Adrenal gland (tissue), 12 donors: ENCODE results near the gene APLN. TPM values are rescaled to one million over a fixed set of nuclear protein-coding genes. Genes with fewer than 3 reads are reported as not detected.

Source experiments
- DNase-seq, 7 donors: peaks; one replicate each; pipeline ENCODE4 v3.0.0-alpha.2; 2019 to 2020
- H3K27ac ChIP-seq, 5 donors: fragments of 200-600 bp; sonication (generic) in 4 of 5; 1 replicate in 3 of 5; 2 replicates in 2 of 5; pipeline versions ENCODE4 v1.5.1 to v1.8.0; 2016 to 2020; ENCODE audit warnings: mild to moderate bottlenecking in 1 of 5
- H3K27me3 ChIP-seq: fragments of 200-600 bp; 2 replicates; pipeline ENCODE4 v1.8.0; 2021
- H3K36me3 ChIP-seq, 2 donors: fragments of 200-600 bp; replicated peaks in 1 of 2; 1 replicate in 1 of 2; 2 replicates in 1 of 2; pipeline versions ENCODE4 v1.5.1 to v1.8.0; 2018 to 2022
- H3K4me1 ChIP-seq, 2 donors: fragments of 200-600 bp; replicated peaks in 1 of 2; 1 replicate in 1 of 2; 2 replicates in 1 of 2; pipeline versions ENCODE4 v1.5.1 to v1.8.0; 2018 to 2021
- H3K4me3 ChIP-seq, 4 donors: fragments of 200-600 bp; sonication (generic) in 3 of 4; one replicate each; pipeline ENCODE4 v1.5.1; 2016 to 2018
- H3K9me3 ChIP-seq, 3 donors: fragments of 200-600 bp; sonication (generic) in 1 of 3; replicated peaks in 1 of 3; 1 replicate in 2 of 3; 2 replicates in 1 of 3; pipeline versions ENCODE4 v1.5.1 to v1.8.0; 2016 to 2021
- CTCF ChIP-seq, 6 experiments: fragments of 450-650 bp in 4 of 6; fragments of 200-600 bp in 2 of 6; sonication (generic) in 1 of 6; IDR thresholded peaks; 1 replicate in 5 of 6; 2 replicates in 1 of 6; pipeline versions ENCODE4 v1.5.1 to v1.8.0; 2016 to 2021; ENCODE audit warnings: antibody characterized with exemption in 6 of 6, mild to moderate bottlenecking in 2 of 6, moderate library complexity in 1 of 6
- POLR2A ChIP-seq, 2 donors: fragments of 450-650 bp; IDR thresholded peaks; one replicate each; pipeline ENCODE4 v1.6.1; 2017; ENCODE audit warnings: antibody characterized with exemption in 2 of 2, mild to moderate bottlenecking in 2 of 2, moderate library complexity in 1 of 2
- WGBS, 4 donors: extraction: QIAGEN DNeasy Blood & Tissue Kit in 2 of 4; methylation state at CpG; one replicate each; pipeline versions ENCODE4 v1.1.5 to v1.1.7; 2013 to 2017; 5-methylcytosine and 5-hydroxymethylcytosine counted together
- intact Hi-C, 2 donors: fragments of 100-400 bp; cut with DNase I; formaldehyde crosslinking; loops; one replicate each; pipeline versions ENCODE4 v1.14.1 to v1.15.0; 2022 to 2023
- polyA plus RNA-seq, 3 donors: library from polyadenylated mRNA; stranded (reverse); fragments of 200-250 nt in 2 of 3; fragments of 350-450 nt in 1 of 3; fragmentation: Illumina TruSeq in 1 of 3; extraction: RNeasy Lipid Tissue Mini Kit (QIAGEN cat#74804) in 1 of 3; gene quantifications; one replicate each; pipeline ENCODE4 v1.2.3, GENCODE V29; 2013 to 2014
- total RNA-seq, 9 donors: library from RNA; depleted of rRNA in 4 of 9; stranded (reverse); fragments of >200 nt in 4 of 9; fragments of 120-200 nt in 1 of 9; fragmentation: NEBNext Ultra II Directional in 1 of 9; extraction: Animal tissue kit (Norgen Biotek cat#: 25700) in 1 of 9; gene quantifications; one replicate each; pipeline versions ENCODE4 v1.1.0 to v1.2.4, GENCODE V29; 2013 to 2023
- donor health status: healthy with polysubstance abuse.
- donor health status: Bipolar disorder and iron deficiency.
- donor health status: DM: yes; HTN: yes; CAD: no.
- donor health status: DM: no; HTN: no; CAD: no.
- donor health status: DM: no; HTN: no; CAD: no.
- donor health status: DM: yes; HTN: yes; CAD: no.

Gene APLN
- total and polyA plus RNA-seq, 12 donors: 0.67 to 27.5 (median 5.6) TPM

GRCh38 chrX:129649268-129650182, 5.2 kb downstream of the APLN start:
- Histone ChIP-seq H3K27ac (no peak overlapping the region), H3K36me3 (no peaks in the 10 kb centered on the region), H3K4me3 (no peak overlapping the region), H3K4me1 (peaks cover 0 to 4% of the 10 kb centered on the region in 2 donors), H3K9me3 (no peaks in the 10 kb centered on the region), H3K27me3 (peaks cover 8% of the 10 kb centered on the region)
- DNase-seq: no peak
- intact Hi-C loops: no loop called here
- TF ChIP-seq POLR2A (IDR thresholded peaks at IDR 0.05) (no peak), CTCF (IDR thresholded peaks at IDR 0.05) (no peak)
- 68 to 95% (median 84%) methylated on average over 8 to 9 of the region's 9 CpGs for WGBS, 4 donors

- WGBS, 4 donors: 84 to 95% (median 90%) methylated on average over 16 to 20 of the region's 20 CpGs
- Histone ChIP-seq H3K4me3 (no peak overlapping the region), H3K27ac (no peak overlapping the region), H3K27me3 (peaks cover 8% of the 10 kb centered on the region), H3K4me1 (peaks cover 0 to under 1% of the 10 kb centered on the region in 2 donors), H3K9me3 (no peaks in the 10 kb centered on the region), H3K36me3 (no peaks in the 10 kb centered on the region)
- no peak for DNase-seq
- intact Hi-C loops: no loop called here
- TF ChIP-seq CTCF (IDR thresholded peaks at IDR 0.05) (no peak), POLR2A (IDR thresholded peaks at IDR 0.05) (no peak)
Observed at GRCh38 chrX:129648514-129649267, 6.1 kb downstream of the APLN start.

GRCh38 chrX:129647418-129648410, 7.0 kb downstream of the APLN start:
- no peak for TF ChIP-seq CTCF (IDR thresholded peaks at IDR 0.05)
- TF ChIP-seq POLR2A (IDR thresholded peaks at IDR 0.05): no peak
- Histone ChIP-seq H3K36me3 (no peaks in the 10 kb centered on the region), H3K4me3 (no peak overlapping the region), H3K9me3 (no peaks in the 10 kb centered on the region), H3K27me3 (peaks cover 8% of the 10 kb centered on the region), H3K4me1 (no peaks in the 10 kb centered on the region), H3K27ac (no peak overlapping the region)
- 78 to 94% (median 86%) methylated on average over 13 to 14 of the region's 14 CpGs for WGBS, 4 donors
- intact Hi-C loops: no loop called here
- DNase-seq: no peak
